Measurements from ENCODE around the gene GRAMD4. TPM values are rescaled to one million over a fixed set of nuclear protein-coding genes. Genes with fewer than 3 reads are reported as not detected.
A peak's percentile ranks its signal among the peaks of the same experiment; 100 is the strongest.

Gene GRAMD4
- total and polyA plus RNA-seq, 10 of the 15 experiments (the other 5 are each of a cell fraction or from before 2014, with no cell fraction given) = 0.21 to 45.5 (median 10.6) TPM

DNA sequence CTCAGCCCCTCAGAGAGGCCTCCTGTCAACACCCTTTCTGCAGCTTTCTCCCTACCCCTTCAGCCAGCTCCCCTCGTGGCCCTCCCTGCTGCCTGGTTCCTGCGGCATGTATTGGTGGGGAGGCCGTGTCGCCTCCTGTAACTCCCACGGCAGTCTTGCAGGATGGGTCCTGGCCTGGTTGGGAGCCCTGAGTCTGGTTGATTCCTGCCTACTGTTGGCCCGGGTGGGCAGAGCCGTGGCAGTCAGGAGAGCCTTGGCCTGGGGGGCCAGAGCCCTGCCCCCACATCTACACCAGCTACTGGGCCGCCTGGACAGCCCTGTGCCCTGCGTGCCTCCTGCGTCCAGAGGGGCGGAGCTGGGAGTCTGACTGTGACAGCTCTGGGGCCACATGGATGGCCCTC is 30.3 kb upstream of the GRAMD4 start (continued):
- TF ChIP-seq E2F8 (IDR thresholded peaks at IDR 0.05; ENCODE audit: low read depth, partially characterized antibody) (no peak), CEBPZ (IDR thresholded peaks at IDR 0.05; ENCODE audit: low read depth, low read length) (no peak)

GRCh38 chr22:46590334-46590733 is 29.9 kb upstream of the GRAMD4 start:
- Histone ChIP-seq H3K4me1 (ENCODE audit: control insufficient read depth, insufficient read depth, low read length) (peaks cover 58% of the 10 kb centered on the region), H3K27ac (ENCODE audit: control insufficient read depth, insufficient read depth) (no peak overlapping the region), H3K79me2 (ENCODE audit: control insufficient read depth, insufficient read depth, low read length) (peaks cover 5% of the 10 kb centered on the region), H3K9me3 (replicated peaks; ENCODE audit: control insufficient read depth, insufficient read depth, low read length) (no peaks in the 10 kb centered on the region), H2AFZ (ENCODE audit: control insufficient read depth, low read depth, low read length) (no peak overlapping the region), H4K20me1 (ENCODE audit: control insufficient read depth, insufficient read depth) (no peaks in the 10 kb centered on the region), H3K36me3 (ENCODE audit: control insufficient read depth in 2 of 2, insufficient read depth in 2 of 2, low read length in 1 of 2) (no peaks in the 10 kb centered on the region; a peak in 1 of 4 replicates), H3K4me3 (no peak overlapping the region), H3K4me2 (ENCODE audit: control insufficient read depth, insufficient read depth) (no peak overlapping the region), H3K27me3 (replicated peaks in 1 of 2; ENCODE audit: control insufficient read depth in 2 of 2, insufficient read depth in 2 of 2, low read length in 1 of 2) (no peaks in the 10 kb centered on the region), H3K9ac (ENCODE audit: control insufficient read depth, insufficient read depth, low read length) (no peak overlapping the region)
- ChIA-PET SMC1A (ENCODE audit: uncharacterized antibody, unreplicated experiment) (interaction anchor here (1.8 kb wide), 1 partner anchor 8 kb away, joined by 6 read pairs; no protein-coding TSS in a partner anchor), CTCF (interaction anchor here (3.4 kb wide), 1 partner anchor 26 kb away, joined by 19 read pairs; no protein-coding TSS in a partner anchor), RAD21 (ENCODE audit: unreplicated experiment) (interaction anchor here (0.9 to 3.4 kb wide), 3 partner anchors 8 to 27 kb away, joined by 4 to 13 read pairs (median 4); no protein-coding TSS in a partner anchor), POLR2A (interaction anchor here (0.6 to 1.5 kb wide), 2 partner anchors 24 to 171 kb away, joined by 3 to 4 read pairs; no protein-coding TSS in a partner anchor)
- FAIRE-seq = no peak
- in situ Hi-C loops (cut with MboI) = no loop called here
- intact Hi-C loops (cut with micrococcal nuclease; ENCODE audit: unreplicated experiment) = loop anchor here (10.0 kb wide), 1 partner anchor 184 kb away; no protein-coding TSS in a partner anchor
- TF ChIP-seq BHLHE40 (IDR thresholded peaks at IDR 0.05; ENCODE audit: borderline replicate concordance in 1 of 2, low read depth in 2 of 2, low read length in 1 of 2) (peak in 1 of 2 experiments; percentile 57; a peak in 1 of 4 replicates), SMAD5 (IDR thresholded peaks at IDR 0.05; ENCODE audit: low read depth) (no peak)
- DNase-seq (ENCODE audit: low read depth, low spot score) = no peak
- ATAC-seq = no peak
- BruUV-seq (replicated peaks) = no TSS peak
- WGBS (ENCODE audit: insufficient coverage, insufficient replicate concordance, low lambda C conversion rate, missing lambda C conversion rate) = 82% methylated on average over 11 of the region's 11 CpGs
